ENCODE results near the gene FCHSD2.

- TF ChIP-seq, protein P1, sequence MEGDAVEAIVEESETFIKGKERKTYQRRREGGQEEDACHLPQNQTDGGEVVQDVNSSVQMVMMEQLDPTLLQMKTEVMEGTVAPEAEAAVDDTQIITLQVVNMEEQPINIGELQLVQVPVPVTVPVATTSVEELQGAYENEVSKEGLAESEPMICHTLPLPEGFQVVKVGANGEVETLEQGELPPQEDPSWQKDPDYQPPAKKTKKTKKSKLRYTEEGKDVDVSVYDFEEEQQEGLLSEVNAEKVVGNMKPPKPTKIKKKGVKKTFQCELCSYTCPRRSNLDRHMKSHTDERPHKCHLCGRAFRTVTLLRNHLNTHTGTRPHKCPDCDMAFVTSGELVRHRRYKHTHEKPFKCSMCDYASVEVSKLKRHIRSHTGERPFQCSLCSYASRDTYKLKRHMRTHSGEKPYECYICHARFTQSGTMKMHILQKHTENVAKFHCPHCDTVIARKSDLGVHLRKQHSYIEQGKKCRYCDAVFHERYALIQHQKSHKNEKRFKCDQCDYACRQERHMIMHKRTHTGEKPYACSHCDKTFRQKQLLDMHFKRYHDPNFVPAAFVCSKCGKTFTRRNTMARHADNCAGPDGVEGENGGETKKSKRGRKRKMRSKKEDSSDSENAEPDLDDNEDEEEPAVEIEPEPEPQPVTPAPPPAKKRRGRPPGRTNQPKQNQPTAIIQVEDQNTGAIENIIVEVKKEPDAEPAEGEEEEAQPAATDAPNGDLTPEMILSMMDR (conservative IDR thresholded peaks at IDR 0.05 in 1 of 2, IDR thresholded peaks at IDR 0.05 in 1 of 2; ENCODE audit: low read depth in 1 of 2, low read length in 2 of 2) = no peak
- TF ChIP-seq EZH2 (IDR thresholded peaks at IDR 0.05; ENCODE audit: low read length, missing control alignments) = no peak
These were observed 28.7 kb downstream of the FCHSD2 start for GRCh38 chr11:73113426-73113825.
